DND-41 (cell line): ENCODE results near the gene LRFN2.

Experiments used
- CTCF ChIP-seq: IDR thresholded peaks from 2 replicates; pipeline ENCODE4 v1.5.1; 2012; ENCODE audit warnings: borderline replicate concordance, low read length, moderate library complexity, mild to moderate bottlenecking; ENCODE audit not compliant: poor library complexity, severe bottlenecking; ENCODE audit errors: extremely low read depth
- EZH2 ChIP-seq: IDR thresholded peaks from 3 replicates; pipeline ENCODE4 v1.6.1; 2012; ENCODE audit warnings: borderline replicate concordance, low read depth, mild to moderate bottlenecking, moderate library complexity, low read length, inconsistent platforms; ENCODE audit not compliant: severe bottlenecking

DNA sequence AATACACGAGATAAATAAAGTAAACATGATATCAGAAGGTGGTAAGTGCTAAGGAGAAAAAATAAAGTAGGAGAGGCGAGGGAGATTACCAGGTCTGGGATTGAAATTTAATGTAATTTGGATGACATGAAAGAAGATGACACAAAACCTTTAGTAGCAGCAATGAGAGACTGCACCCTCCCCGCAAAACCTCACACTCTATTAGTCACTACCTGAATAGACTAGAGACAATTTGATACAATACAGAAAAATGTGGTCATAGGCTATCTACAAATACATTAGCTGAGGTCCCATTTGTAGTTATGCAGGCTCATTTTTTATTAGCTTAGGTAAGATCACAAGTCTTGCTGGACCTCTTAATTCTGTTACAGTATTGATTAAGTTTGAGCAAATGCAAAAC, 125.5 kb downstream of the LRFN2 start:
- TF ChIP-seq CTCF (no peak), EZH2 (no peak)
